GM12878 (cell line): ENCODE data around the gene SIGLEC14. TPM values are rescaled to one million over a fixed set of nuclear protein-coding genes. Genes with fewer than 3 reads are reported as not detected.
A peak's percentile ranks its signal among the peaks of the same experiment; 100 is the strongest.

Experiments
- ATAC-seq: fragments of 200-7000 bp; cut with Tn5 transposase; 3 replicates; pipeline ENCODE4 v1.9.1; 2020; ENCODE audit warnings: mild to moderate bottlenecking, moderate library complexity
- BruUV-seq: library from RNA; stranded (reverse); fragments of 400-500 nt; replicated peaks from 2 replicates; lab custom pipeline; 2021; lab: Mats Ljungman, UMichigan
- CTCF ChIA-PET: fragments of 300-600 bp; sonication (Branson Sonifier 250); formaldehyde crosslinking; extraction: SDS; loops from one replicate; lab custom pipeline; 2021; ENCODE audit warnings: inconsistent platforms; lab: Yijun Ruan, JAX
- POLR2A ChIA-PET: fragments of 350-600 bp; formaldehyde crosslinking; extraction: SDS; loops from one replicate; lab custom pipeline; 2021; ENCODE audit warnings: inconsistent platforms; lab: Charles Lee
- RAD21 ChIA-PET: fragments of 300-600 bp; sonication (Branson Sonifier 250); formaldehyde crosslinking; loops from one replicate; lab custom pipeline; 2023; ENCODE audit warnings: antibody characterized with exemption; ENCODE audit not compliant: unreplicated experiment; lab: Charles Lee
- SMC1A ChIA-PET: fragments of 300-600 bp; sonication (Branson Sonifier 250); formaldehyde crosslinking; loops from one replicate; lab custom pipeline; 2023; ENCODE audit not compliant: unreplicated experiment, uncharacterized antibody; lab: Charles Lee
- DNase-seq: peaks from one replicate; pipeline ENCODE4 v3.0.0-alpha.2; 2011; ENCODE audit warnings: low read depth, low spot score
- FAIRE-seq: peaks from 3 replicates; lab custom pipeline; 2011; peaks lifted over from hg19 to GRCh38; lab: Jason Lieb, UNC
- H2AFZ ChIP-seq: 2 replicates; pipeline ENCODE4 v1.6.0; 2011; ENCODE audit warnings: low read depth, low read length, control low read depth; ENCODE audit not compliant: control insufficient read depth
- H3K27ac ChIP-seq: 2 replicates; pipeline ENCODE4 v1.5.1; 2011; ENCODE audit warnings: control low read depth; ENCODE audit not compliant: control insufficient read depth, insufficient read depth
- H3K27me3 ChIP-seq, 2 experiments: replicated peaks in 1 of 2; 2 replicates each; pipeline versions ENCODE4 v1.6.0 to v1.6.1; 2011; ENCODE audit warnings: low read length in 1 of 2; ENCODE audit not compliant: control insufficient read depth in 2 of 2, insufficient read depth in 2 of 2
- H3K36me3 ChIP-seq, 2 experiments: 2 replicates each; pipeline ENCODE4 v1.5.1; 2011; ENCODE audit warnings: low read length in 1 of 2; ENCODE audit not compliant: control insufficient read depth in 2 of 2, insufficient read depth in 2 of 2
- H3K4me1 ChIP-seq: 2 replicates; pipeline ENCODE4 v1.6.1; 2011; ENCODE audit warnings: mild to moderate bottlenecking, low read length, moderate library complexity, mixed read lengths; ENCODE audit not compliant: control insufficient read depth, insufficient read depth
- H3K4me2 ChIP-seq: 2 replicates; pipeline ENCODE4 v1.6.0; 2011; ENCODE audit warnings: control low read depth; ENCODE audit not compliant: control insufficient read depth, insufficient read depth
- H3K4me3 ChIP-seq: fragments of 200-600 bp; sonication (generic); 2 replicates; pipeline ENCODE4 v1.5.1; 2016
- H3K79me2 ChIP-seq: 2 replicates; pipeline ENCODE4 v1.6.0; 2011; ENCODE audit warnings: low read length; ENCODE audit not compliant: control insufficient read depth, insufficient read depth
- H3K9ac ChIP-seq: 2 replicates; pipeline ENCODE4 v1.8.0; 2011; ENCODE audit warnings: low read length, control low read depth, mixed read lengths; ENCODE audit not compliant: control insufficient read depth, insufficient read depth
- H3K9me3 ChIP-seq: replicated peaks from 3 replicates; pipeline ENCODE4 v1.5.1; 2011; ENCODE audit warnings: mild to moderate bottlenecking, low read length; ENCODE audit not compliant: control insufficient read depth, insufficient read depth
- H4K20me1 ChIP-seq: 2 replicates; pipeline ENCODE4 v1.6.0; 2011; ENCODE audit not compliant: control insufficient read depth, insufficient read depth
- BHLHE40 ChIP-seq, 2 experiments: fragments of 450-650 bp in 1 of 2; IDR thresholded peaks; 2 replicates each; pipeline ENCODE4 v1.6.1; 2011 to 2017; ENCODE audit warnings: low read depth in 2 of 2, borderline replicate concordance in 1 of 2, improper control_type of control experiment in 1 of 2, low read length in 1 of 2, mild to moderate bottlenecking in 1 of 2
- KDM1A ChIP-seq: fragments of 200-600 bp; sonication (generic); IDR thresholded peaks from 2 replicates; pipeline ENCODE4 v1.6.1; 2016; ENCODE audit warnings: borderline replicate concordance
- POU2F2 ChIP-seq: IDR thresholded peaks from 3 replicates; pipeline ENCODE4 v1.6.1; 2011; ENCODE audit warnings: low read depth, mild to moderate bottlenecking, low read length, borderline replicate concordance
- RELA ChIP-seq: fragments of 450-650 bp; IDR thresholded peaks from 2 replicates; pipeline ENCODE4 v1.8.0; 2014; ENCODE audit warnings: borderline replicate concordance; ENCODE audit not compliant: partially characterized antibody
- SIX5 ChIP-seq: IDR thresholded peaks from 2 replicates; pipeline ENCODE4 v1.6.1; 2011; ENCODE audit warnings: mild to moderate bottlenecking, low read depth, low read length, moderate library complexity; ENCODE audit not compliant: severe bottlenecking
- ZNF384 ChIP-seq: IDR thresholded peaks from 2 replicates; pipeline ENCODE4 v1.6.1; 2012; ENCODE audit warnings: low read depth, mild to moderate bottlenecking, low read length, improper control_type of control experiment, borderline replicate concordance
- WGBS: methylation state at CpG from one replicate; pipeline ENCODE4 v1.1.6; 2016; ENCODE audit warnings: low lambda C conversion rate; ENCODE audit not compliant: insufficient replicate concordance, insufficient coverage; ENCODE audit errors: missing lambda C conversion rate; 5-methylcytosine and 5-hydroxymethylcytosine counted together
- in situ Hi-C: fragments of 300-500 bp; cut with MboI; formaldehyde crosslinking; loops from 9 replicates; pipeline ENCODE4 v1.14.3; 2018; ENCODE audit warnings: mixed read lengths
- intact Hi-C: fragments of 100-400 bp; cut with micrococcal nuclease; formaldehyde crosslinking; loops from one replicate; pipeline ENCODE4 v1.14.2; 2022; ENCODE audit not compliant: unreplicated experiment
- polyA plus RNA-seq, 11 experiments: library from polyadenylated mRNA; depleted of rRNA in 4 of 11; unstranded in 6 of 11; stranded (reverse) in 5 of 11; fragments of >200 nt; fragmentation: Nextera tagmentation in 4 of 11; fragmentation: Illumina TruSeq in 1 of 11; extraction: Ambion mirVana in 4 of 11; extraction: Trizol in 1 of 11; gene quantifications; 1 replicate in 1 of 11; 2 replicates in 10 of 11; pipeline versions ENCODE4 v1.2.1 to v1.2.3, GENCODE V29; 2011 to 2016; ENCODE audit warnings: inconsistent platforms in 2 of 11, missing spikeins in 2 of 11, low read depth in 1 of 11
- total RNA-seq, 4 experiments: library from RNA; depleted of rRNA in 3 of 4; stranded (reverse); fragments of >200 nt in 3 of 4; fragmentation: Illumina TruSeq in 1 of 4; extraction: Trizol in 1 of 4; gene quantifications; 2 replicates each; pipeline versions ENCODE4 v1.2.1 to v1.2.3, GENCODE V29; 2013 to 2021
- TF ChIP-seq, protein P1 (sequence below): fragments of 450-650 bp; IDR thresholded peaks from 2 replicates; pipeline ENCODE4 v1.6.1; 2018; ENCODE audit warnings: mild to moderate bottlenecking, low read depth, moderate library complexity; ENCODE audit not compliant: partially characterized antibody
- TF ChIP-seq, protein P2 (sequence below): IDR thresholded peaks from 2 replicates; pipeline ENCODE4 v1.6.1; 2011; ENCODE audit warnings: low read depth, mild to moderate bottlenecking, low read length, moderate library complexity, borderline replicate concordance; ENCODE audit errors: extremely low read depth

SIGLEC14 gene
- total and polyA plus RNA-seq, 10 of the 15 experiments (the other 5 are each of a cell fraction or from before 2014, with no cell fraction given), result 0.57 to 8.4 (median 4.6) TPM

DNA sequence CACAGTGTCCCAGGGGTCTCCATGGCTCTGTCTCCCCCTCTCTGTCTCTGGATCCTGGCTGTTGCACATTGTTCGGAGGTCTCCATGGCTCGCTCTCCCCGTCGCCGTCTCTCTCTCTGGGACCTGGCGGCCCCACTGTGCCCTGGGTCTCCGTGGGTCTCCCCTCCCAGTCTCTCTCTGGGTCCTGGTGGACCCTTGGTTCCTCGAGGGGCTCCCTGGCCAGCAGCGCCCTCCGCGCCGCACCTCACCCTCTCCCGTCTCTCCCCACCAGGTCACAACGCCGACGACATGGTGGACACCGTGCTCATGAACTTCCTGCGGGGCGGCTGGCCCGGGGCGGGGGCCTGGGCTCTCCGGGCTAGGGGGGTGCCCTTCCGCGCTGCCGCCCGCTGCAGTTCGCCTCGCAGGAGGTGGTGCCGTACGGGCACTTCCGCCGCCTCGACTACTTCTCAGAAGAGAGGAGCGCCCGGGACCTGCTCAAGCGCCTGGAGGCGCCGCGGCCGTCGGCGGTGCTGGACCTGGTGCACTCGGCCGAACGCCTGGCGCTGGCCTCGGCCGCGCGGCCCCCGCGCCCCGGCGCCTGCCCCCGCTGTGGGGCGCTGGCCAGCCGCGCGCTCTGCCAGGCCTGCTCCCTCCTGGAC is 45.6 kb downstream of the SIGLEC14 start:
- H3K9ac ChIP-seq, result peak overlapping the region; percentile 36; the same call in 1 of the 2 replicates
- peak overlapping the region; percentile 55; the same call in 1 of the 2 replicates for H3K4me3 ChIP-seq
- no peaks in the 10 kb centered on the region for H4K20me1 ChIP-seq
- FAIRE-seq (no peak), ATAC-seq (peak; percentile 47), DNase-seq (no peak)
- ChIA-PET CTCF (interaction anchor here (1.4 kb wide), 1 partner anchor 56 kb away, joined by 7 read pairs; no protein-coding TSS in a partner anchor), POLR2A (no interaction called here), SMC1A (interaction anchor here (1.2 to 1.3 kb wide), 2 partner anchors 56 to 60 kb away, joined by 4 to 5 read pairs; no protein-coding TSS in a partner anchor), RAD21 (no interaction called here)
- H3K27me3 ChIP-seq, result 0 out of 4 replicates have a peak, but pooled peaks cover 0 to 1% of the 10 kb centered on the region in 2 experiments
- in situ Hi-C loops (no loop called here), intact Hi-C loops (no loop called here)
- H3K79me2 ChIP-seq, result no peaks in the 10 kb centered on the region; the same call in 1 of the 2 replicates
- no peaks in the 10 kb centered on the region for H3K36me3 ChIP-seq
- no TSS peak for BruUV-seq
- H3K27ac ChIP-seq, result peak overlapping the region; percentile 37
- peak overlapping the region; percentile 24 for H2AFZ ChIP-seq
- H3K4me2 ChIP-seq, result peak overlapping the region; percentile 93
- WGBS, result 23% methylated on average over 40 of the region's 59 CpGs
- H3K9me3 ChIP-seq, result peaks cover 2% of the 10 kb centered on the region; the same call in 2 of the 3 replicates
- TF ChIP-seq ZNF384 (no peak), RELA (no peak), POU2F2 (no peak), SIX5 (no peak), KDM1A (no peak), BHLHE40 (IDR thresholded peaks at IDR 0.05; ENCODE audit: borderline replicate concordance in 1 of 2, low read depth in 2 of 2, low read length in 1 of 2) (no peak)
- TF ChIP-seq, protein P1, sequence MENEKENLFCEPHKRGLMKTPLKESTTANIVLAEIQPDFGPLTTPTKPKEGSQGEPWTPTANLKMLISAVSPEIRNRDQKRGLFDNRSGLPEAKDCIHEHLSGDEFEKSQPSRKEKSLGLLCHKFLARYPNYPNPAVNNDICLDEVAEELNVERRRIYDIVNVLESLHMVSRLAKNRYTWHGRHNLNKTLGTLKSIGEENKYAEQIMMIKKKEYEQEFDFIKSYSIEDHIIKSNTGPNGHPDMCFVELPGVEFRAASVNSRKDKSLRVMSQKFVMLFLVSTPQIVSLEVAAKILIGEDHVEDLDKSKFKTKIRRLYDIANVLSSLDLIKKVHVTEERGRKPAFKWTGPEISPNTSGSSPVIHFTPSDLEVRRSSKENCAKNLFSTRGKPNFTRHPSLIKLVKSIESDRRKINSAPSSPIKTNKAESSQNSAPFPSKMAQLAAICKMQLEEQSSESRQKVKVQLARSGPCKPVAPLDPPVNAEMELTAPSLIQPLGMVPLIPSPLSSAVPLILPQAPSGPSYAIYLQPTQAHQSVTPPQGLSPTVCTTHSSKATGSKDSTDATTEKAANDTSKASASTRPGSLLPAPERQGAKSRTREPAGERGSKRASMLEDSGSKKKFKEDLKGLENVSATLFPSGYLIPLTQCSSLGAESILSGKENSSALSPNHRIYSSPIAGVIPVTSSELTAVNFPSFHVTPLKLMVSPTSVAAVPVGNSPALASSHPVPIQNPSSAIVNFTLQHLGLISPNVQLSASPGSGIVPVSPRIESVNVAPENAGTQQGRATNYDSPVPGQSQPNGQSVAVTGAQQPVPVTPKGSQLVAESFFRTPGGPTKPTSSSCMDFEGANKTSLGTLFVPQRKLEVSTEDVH, result no peak
- TF ChIP-seq, protein P2, sequence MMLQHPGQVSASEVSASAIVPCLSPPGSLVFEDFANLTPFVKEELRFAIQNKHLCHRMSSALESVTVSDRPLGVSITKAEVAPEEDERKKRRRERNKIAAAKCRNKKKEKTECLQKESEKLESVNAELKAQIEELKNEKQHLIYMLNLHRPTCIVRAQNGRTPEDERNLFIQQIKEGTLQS, result no peak
- peaks cover 22% of the 10 kb centered on the region for H3K4me1 ChIP-seq
